Kidney epithelial cell (primary cell): ENCODE results near the gene S1PR3. TPM values are rescaled to one million over a fixed set of nuclear protein-coding genes. Genes with fewer than 3 reads are reported as not detected.

ENCODE experiments used
- DNase-seq: peaks from one replicate; pipeline ENCODE4 v3.0.0-alpha.2; 2010; ENCODE audit warnings: low read depth
- H3K27me3 ChIP-seq: 2 replicates; pipeline ENCODE4 v1.6.0; 2011; ENCODE audit warnings: low read length; ENCODE audit not compliant: control insufficient read depth, insufficient read depth
- H3K36me3 ChIP-seq: 2 replicates; pipeline ENCODE4 v1.5.1; 2011; ENCODE audit warnings: low read length; ENCODE audit not compliant: control insufficient read depth, insufficient read depth
- H3K4me3 ChIP-seq: 2 replicates; pipeline ENCODE4 v1.5.1; 2011; ENCODE audit warnings: low read depth, mild to moderate bottlenecking, control low read depth, low read length
- total RNA-seq: library from RNA; depleted of rRNA; stranded (reverse); fragments of >200 nt; gene quantifications from 2 replicates; pipeline ENCODE4 v1.2.3, GENCODE V29; 2015
- TF ChIP-seq, protein P1 (sequence below): IDR thresholded peaks from 2 replicates; pipeline ENCODE4 v1.5.1; 2011; ENCODE audit warnings: mild to moderate bottlenecking, moderate library complexity, low read length, control low read depth, inconsistent platforms; ENCODE audit not compliant: insufficient read depth, poor library complexity, severe bottlenecking

The S1PR3 gene
- total RNA-seq, 1 donor from 2014 or later: 1.9 TPM

DNA sequence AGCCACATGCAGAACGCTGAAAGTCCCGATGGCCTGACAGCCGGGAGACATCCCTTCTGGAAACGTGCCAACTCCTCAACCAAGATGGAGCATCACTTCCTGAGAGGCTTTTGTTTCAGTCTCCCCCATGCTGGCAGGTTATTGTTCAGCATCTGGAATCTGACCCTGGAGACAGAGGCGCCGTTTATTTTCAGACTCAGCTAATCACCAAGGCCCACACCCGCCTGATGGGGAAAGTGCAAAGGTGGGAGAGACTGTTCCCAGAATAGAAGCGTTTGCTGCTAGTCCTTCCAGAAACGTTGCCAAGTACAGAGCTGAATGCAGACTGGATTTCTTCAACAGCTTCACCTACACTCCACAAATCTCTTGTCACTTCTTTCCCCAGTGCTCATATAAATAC is 41.8 kb upstream of the S1PR3 start:
- no peak for DNase-seq
- TF ChIP-seq, protein P1, sequence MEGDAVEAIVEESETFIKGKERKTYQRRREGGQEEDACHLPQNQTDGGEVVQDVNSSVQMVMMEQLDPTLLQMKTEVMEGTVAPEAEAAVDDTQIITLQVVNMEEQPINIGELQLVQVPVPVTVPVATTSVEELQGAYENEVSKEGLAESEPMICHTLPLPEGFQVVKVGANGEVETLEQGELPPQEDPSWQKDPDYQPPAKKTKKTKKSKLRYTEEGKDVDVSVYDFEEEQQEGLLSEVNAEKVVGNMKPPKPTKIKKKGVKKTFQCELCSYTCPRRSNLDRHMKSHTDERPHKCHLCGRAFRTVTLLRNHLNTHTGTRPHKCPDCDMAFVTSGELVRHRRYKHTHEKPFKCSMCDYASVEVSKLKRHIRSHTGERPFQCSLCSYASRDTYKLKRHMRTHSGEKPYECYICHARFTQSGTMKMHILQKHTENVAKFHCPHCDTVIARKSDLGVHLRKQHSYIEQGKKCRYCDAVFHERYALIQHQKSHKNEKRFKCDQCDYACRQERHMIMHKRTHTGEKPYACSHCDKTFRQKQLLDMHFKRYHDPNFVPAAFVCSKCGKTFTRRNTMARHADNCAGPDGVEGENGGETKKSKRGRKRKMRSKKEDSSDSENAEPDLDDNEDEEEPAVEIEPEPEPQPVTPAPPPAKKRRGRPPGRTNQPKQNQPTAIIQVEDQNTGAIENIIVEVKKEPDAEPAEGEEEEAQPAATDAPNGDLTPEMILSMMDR: no peak
- H3K4me3 ChIP-seq: no peak overlapping the region
- no peaks in the 10 kb centered on the region for H3K36me3 ChIP-seq
- H3K27me3 ChIP-seq: no peaks in the 10 kb centered on the region

GRCh38 chr9:88949961-88950340 is 41.3 kb upstream of the S1PR3 start:
- no peak for DNase-seq

DNA sequence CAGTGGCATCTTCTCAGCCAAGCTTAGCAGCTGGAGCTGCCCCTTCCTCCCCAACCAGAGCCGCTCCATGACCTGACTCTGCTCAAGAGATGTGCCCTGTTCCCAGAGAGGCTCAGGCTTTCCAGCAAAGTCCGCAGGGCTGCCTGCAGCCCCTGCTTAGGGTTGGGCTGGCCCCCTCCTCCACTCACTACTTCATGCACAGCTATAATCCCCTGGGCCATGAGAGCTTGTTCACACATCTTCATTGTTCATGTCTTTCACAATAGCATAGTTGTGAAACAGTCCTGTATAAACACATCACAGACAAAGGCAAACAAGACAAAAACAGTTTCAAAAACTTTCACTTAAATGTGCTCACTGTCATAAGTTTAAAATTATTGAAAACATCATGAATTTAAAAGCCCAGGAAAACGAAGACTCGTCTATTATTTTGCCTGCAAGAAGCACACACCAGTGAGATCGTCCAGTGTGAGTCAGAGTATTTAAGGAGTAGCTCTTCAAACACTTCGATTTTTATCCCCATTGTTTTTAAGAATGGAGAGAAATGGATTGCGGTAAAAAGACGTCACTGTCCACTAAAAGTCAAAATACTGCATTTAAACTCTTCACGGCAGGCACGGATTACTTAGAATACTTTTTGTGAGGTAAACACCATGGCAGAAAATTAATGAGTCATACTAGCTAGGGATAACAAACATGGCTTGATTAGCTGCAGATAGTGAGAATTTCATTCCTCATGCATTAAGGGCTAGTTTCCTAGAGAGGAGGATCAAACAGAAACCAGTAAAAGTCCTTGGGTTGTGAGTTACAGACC is 40.7 kb upstream of the S1PR3 start:
- DNase-seq: no peak
- H3K4me3 ChIP-seq: no peak overlapping the region
- no peaks in the 10 kb centered on the region for H3K36me3 ChIP-seq
- peaks cover 3% of the 10 kb centered on the region for H3K27me3 ChIP-seq
- TF ChIP-seq, protein P1: no peak

More at GRCh38 chr9:88949961-88950340, 41.3 kb upstream of the S1PR3 start:
- Histone ChIP-seq H3K4me3 (no peak overlapping the region), H3K36me3 (no peaks in the 10 kb centered on the region), H3K27me3 (no peaks in the 10 kb centered on the region)
- TF ChIP-seq, protein P1: no peak

DNA sequence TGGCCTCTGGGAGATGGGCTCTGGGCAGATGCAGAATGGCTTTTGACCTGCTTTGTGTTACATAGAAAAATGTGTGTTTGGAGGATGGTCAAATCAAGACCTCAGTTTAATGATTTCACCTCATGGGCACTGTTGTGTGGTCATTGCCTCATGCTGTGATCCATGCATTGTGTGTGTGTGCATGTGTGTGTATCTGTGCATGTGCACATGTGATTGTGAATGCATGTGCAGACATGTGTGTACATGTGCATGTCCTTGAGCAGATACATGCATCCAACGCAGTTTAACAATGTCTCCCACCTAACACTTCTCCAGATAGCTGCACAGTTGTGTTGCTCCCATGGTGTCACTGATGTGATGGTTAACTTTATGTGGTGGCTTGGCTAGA is 40.1 kb upstream of the S1PR3 start:
- Histone ChIP-seq H3K4me3 (no peak overlapping the region), H3K27me3 (peaks cover 5% of the 10 kb centered on the region), H3K36me3 (no peaks in the 10 kb centered on the region)
- TF ChIP-seq, protein P1: no peak
- no peak for DNase-seq

DNA sequence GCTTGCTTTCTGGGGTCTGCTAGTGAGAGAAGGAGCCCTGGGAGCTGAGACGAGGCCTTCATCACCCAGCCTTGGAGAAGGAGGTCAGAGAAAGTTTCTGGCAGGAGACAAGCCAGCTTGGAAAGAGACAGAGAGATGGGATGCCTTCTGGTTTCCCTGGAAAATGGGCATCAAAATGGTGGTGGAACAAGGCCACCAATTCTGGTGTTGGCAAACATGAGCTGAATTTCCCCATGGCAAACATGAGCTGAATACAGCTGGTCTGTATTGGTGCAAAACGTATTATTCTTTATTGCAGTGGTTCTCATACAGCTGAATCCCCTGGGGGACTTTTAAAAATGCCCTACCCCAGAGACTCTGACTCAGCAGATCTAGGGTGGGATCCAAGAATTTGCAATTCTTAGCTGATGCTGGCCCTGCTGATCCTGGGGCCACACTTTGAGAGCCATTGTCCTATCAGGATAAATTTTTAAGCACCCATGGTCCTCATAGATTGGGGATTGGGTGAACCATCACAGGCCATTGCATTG is 39.1 kb upstream of the S1PR3 start:
- Histone ChIP-seq H3K4me3 (no peak overlapping the region), H3K27me3 (peaks cover 6% of the 10 kb centered on the region), H3K36me3 (no peaks in the 10 kb centered on the region)
- TF ChIP-seq, protein P1: no peak
- no peak for DNase-seq
